Measurements from ENCODE around the gene IDH2.
"Not testable (repeated sequence)": the region's sequence is repeated elsewhere in the genome, so short reads cannot be mapped to it uniquely, and the experiment has no call there.

Gene IDH2

GRCh38 chr15:90083954-90084607 lies 18.2 kb downstream of the IDH2 start:
- no peak for DNase-seq

- DNase-seq: no peak
Observed at GRCh38 chr15:90083419-90083818, 18.8 kb downstream of the IDH2 start.

- DNase-seq: no peak
Observed at GRCh38 chr15:90082140-90082715, 20.0 kb downstream of the IDH2 start.

GRCh38 chr15:90080818-90081393 lies 21.4 kb downstream of the IDH2 start:
- DNase-seq: no peak

- DNase-seq: no peak
Observed at GRCh38 chr15:90080458-90080755, 21.9 kb downstream of the IDH2 start.

- DNase-seq: no peak
Observed at GRCh38 chr15:90079619-90080457, 22.4 kb downstream of the IDH2 start.

DNA sequence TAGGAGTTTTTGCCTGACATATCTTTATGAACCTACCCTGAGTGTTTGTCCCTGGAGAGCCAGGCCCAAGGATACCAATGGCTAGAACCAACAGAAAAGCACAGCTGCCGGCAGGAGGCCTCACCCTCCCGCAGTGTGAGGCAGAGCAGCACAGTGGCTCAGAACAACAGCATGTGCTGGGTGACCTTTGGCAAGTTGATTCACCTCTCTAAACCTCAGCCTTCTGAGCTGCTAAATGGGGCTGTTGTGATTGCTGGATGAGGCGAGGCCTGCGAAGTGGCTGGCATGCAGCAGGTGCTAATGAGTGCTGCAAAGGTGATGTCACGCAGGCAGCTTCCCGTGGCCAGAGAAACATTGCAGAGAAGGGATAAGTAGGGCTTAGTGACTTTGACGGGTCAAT lies 23.3 kb downstream of the IDH2 start:
- DNase-seq: no peak

GRCh38 chr15:90076716-90077115 lies 25.6 kb downstream of the IDH2 start:
- DNase-seq: no peak

DNA sequence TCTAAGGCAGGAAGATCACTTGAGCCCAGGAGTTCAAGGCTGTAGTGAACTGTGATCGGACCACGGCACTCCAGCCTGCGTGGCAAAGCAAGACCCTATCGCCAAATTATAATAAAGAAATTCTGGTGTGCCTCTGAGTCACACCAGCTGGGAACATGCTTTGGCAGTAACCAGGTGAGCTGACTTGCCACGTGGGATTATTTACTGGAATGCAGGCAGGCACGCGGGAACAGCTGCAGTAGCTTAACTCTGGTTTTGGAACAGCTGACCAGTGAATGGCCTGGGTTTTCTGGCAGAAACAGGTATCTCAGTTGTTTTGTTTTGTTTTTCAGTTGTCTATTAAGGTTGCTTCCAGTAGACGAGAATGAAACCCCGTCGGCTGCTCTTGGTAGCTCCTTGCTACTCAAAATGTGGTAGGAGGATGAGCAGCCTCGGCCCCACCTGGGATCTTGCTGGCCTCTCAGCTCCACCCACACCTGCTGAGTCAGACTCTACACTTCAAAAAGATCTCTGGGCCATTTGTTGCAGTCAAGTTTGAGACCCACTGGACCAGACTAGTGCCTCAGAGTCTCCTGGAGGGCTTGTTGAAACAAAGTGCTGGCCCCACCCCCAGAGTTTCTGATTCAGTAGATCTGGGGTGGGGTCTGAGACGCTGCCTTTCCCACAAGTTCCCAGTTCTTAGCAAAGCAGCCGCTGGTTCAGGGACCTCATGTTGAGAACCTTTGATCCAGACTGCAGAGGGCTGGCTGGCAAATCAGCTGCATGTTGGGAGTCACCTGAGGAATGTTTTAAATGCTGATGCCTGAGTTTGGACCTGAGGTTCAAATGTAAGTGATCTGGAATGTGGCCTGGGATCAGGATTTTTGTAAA lies 26.6 kb downstream of the IDH2 start:
- DNase-seq: no peak

- no peak for DNase-seq
Observed at GRCh38 chr15:90074916-90075315, 27.4 kb downstream of the IDH2 start.

DNA sequence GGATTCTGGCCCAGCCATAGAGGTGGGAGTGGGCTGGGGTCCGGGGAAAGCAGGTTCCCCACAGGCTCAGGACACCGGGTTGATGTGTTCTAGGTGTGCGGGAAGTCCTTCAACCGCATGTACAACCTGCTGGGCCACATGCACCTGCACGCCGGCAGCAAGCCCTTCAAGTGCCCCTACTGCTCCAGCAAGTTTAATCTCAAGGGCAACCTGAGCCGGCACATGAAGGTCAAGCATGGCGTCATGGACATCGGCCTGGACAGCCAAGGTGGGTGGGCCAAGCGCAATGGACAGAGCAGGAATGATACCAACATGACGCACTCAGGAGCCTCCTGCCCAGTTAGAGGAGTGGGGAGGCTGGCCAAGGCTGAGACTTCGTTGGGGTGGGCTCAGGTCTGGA lies 28.2 kb downstream of the IDH2 start:
- DNase-seq: no peak

DNA sequence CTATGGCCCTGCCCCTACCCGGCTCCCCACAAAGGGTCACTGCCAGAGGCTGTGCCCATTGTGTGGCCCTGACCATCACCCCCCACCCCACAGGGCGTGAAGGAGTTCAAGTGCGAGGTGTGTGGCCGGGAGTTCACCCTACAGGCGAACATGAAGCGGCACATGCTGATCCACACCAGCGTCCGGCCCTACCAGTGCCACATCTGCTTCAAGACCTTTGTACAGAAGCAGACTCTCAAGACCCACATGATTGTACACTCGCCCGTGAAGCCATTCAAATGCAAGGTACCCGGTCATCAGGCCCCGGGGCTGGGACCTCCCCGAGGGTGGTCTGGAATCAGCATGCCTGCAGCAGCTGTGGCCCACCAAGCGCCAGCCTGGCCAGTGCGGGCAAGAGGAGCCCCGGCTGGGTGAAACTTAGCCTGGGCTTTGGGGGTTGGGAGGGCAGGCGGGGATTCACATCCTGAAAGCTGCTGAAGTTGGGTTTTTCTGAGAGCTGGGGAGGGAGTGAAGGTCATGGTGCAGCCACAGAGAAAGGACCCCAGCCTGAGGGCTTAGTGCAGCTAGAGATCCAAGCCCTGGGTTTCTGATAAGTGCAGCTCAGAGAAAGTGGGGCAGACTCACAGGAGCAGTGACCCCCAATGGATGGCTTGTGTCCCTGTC lies 29.2 kb downstream of the IDH2 start:
- no peak for DNase-seq

- peak; percentile 83 to 85 for DNase-seq
Observed at GRCh38 chr15:90071220-90071807, 31.0 kb downstream of the IDH2 start.

DNA sequence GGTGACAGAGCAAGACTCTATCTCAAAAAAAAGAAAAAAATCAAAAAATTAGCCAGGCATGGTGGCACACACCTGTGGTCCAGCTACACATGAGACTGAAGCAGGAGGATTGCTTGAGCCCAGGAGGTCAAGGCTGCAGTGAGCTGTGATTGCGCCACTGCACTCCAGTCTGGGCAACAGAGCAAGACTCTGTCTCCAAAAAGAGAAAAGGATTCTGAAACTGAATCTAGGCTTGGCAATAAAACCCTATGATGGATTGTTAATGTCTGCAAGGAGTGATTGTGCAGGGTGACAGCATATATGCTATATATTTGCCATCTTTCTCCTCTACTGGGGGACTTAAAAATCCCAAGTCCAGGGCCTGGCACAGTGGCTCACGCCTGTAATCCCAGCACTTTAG lies 31.6 kb downstream of the IDH2 start:
- not testable (repeated sequence) for DNase-seq

DNA sequence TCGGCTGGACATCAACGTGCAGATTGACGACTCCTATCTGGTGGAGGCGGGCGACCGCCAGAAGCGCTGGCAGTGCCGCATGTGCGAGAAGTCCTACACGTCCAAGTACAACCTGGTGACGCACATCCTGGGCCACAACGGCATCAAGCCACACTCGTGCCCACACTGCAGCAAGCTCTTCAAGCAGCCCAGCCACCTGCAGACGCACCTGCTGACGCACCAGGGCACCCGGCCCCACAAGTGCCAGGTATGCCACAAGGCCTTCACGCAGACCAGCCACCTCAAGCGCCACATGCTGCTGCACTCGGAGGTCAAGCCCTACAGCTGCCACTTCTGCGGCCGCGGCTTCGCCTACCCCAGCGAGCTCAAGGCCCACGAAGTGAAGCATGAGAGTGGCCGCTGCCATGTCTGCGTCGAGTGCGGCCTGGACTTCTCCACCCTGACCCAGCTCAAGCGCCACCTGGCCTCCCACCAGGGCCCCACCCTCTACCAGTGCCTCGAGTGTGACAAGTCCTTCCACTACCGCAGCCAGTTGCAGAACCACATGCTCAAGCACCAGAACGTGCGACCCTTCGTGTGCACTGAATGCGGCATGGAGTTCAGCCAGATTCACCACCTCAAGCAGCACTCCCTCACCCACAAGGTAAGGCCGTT lies 34.2 kb downstream of the IDH2 start:
- DNase-seq: no peak

DNA sequence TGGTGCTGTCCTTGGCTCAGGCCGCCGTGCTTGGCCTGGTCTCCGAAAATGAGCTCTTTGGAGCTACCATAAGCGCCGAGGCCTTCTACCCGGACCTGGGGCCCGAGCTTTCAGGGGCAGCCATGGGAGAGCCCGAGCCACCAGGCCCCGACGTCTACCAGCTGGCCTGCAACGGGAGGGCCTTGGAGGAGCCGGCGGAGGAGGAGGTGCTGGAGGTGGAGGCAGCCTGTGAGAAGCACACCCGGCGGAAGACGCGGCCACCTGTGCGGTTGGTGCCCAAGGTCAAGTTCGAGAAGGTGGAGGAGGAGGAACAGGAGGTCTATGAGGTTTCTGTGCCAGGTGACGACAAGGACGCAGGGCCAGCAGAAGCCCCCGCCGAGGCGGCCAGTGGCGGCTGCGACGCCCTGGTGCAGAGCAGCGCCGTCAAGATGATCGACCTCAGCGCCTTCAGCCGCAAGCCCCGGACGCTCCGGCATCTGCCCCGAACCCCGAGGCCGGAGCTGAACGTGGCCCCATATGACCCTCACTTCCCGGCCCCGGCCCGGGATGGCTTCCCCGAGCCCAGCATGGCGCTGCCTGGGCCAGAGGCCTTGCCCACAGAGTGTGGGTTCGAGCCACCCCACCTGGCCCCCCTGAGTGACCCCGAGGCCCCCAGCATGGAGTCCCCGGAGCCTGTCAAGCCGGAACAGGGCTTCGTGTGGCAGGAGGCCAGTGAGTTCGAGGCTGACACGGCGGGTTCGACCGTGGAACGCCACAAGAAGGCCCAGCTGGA lies 34.9 kb downstream of the IDH2 start:
- no peak for DNase-seq

- no peak for DNase-seq
Observed at GRCh38 chr15:90065682-90066049, 36.6 kb downstream of the IDH2 start.

DNA sequence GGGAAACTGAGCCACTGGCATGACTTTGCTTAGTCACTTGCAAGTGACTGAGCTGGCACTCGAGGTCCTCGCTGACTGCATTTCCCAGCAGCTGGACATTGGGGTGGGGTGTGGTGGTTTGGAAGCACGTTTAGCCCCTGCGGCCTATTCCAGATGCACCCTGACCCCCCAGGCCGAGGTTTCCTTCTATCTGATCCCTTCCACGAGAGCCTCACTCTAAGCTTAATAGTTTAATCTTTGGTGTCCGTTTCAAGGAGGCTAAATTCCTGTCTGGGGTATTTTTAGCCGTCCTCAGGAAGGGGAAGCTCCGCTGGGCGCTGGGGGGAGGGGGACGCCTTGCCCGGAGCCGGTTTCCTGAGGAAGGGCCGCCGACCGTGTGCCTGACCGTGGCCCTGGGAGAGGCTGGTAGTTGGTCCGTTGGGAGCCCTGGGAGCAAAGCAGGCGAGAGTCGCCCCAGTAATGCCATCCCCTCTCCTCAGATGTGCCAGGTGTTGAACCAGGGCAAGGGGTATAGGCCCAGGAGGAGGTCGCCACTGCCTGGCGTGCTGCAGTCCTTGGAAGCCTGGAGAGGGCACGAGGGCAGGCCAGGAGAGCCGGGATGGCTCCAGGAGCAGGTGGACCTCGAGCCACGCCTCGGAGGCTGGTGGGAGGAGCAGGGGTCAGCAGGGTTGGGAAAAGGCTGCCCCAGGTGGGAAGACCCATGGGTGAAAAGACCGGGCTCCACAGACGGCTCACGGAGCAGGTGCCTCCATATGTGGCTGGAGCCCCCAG lies 37.2 kb downstream of the IDH2 start:
- peak in 1 of 2 donors; percentile 33 for DNase-seq

- peak; percentile 33 to 80 for DNase-seq
Observed at GRCh38 chr15:90063770-90064247, 38.5 kb downstream of the IDH2 start.

All from CD4-positive, alpha-beta T cell treated with Interleukin-4 for 1 hour (primary cell).